Uterus (tissue), 2 donors: ENCODE measurements around the gene ZNF117.

ENCODE experiments used
- CTCF ChIP-seq, 4 experiments: fragments of 200-600 bp in 2 of 4; fragments of 450-650 bp in 2 of 4; sonication (generic) in 2 of 4; IDR thresholded peaks; one replicate each; pipeline ENCODE4 v1.5.1; 2016 to 2019; ENCODE audit warnings: antibody characterized with exemption in 4 of 4, mild to moderate bottlenecking in 2 of 4, moderate library complexity in 1 of 4
- POLR2A ChIP-seq, 2 donors: fragments of 450-650 bp; IDR thresholded peaks; one replicate each; pipeline ENCODE4 v1.6.1; 2016; ENCODE audit warnings: antibody characterized with exemption in 2 of 2, mild to moderate bottlenecking in 1 of 2, moderate library complexity in 1 of 2

GRCh38 chr7:64996305-64996704 lies 5.5 kb upstream of the ZNF117 start:
- TF ChIP-seq CTCF (IDR thresholded peaks at IDR 0.05) (no peak), POLR2A (IDR thresholded peaks at IDR 0.05) (no peak)
